Measurements from ENCODE around the gene SHISA8. TPM values are rescaled to one million over a fixed set of nuclear protein-coding genes. Genes with fewer than 3 reads are reported as not detected.

Gene SHISA8
- total and polyA plus RNA-seq, 2 of the 13 experiments (the other 11 are each of a cell fraction or from before 2014, with no cell fraction given), result not detected

DNA sequence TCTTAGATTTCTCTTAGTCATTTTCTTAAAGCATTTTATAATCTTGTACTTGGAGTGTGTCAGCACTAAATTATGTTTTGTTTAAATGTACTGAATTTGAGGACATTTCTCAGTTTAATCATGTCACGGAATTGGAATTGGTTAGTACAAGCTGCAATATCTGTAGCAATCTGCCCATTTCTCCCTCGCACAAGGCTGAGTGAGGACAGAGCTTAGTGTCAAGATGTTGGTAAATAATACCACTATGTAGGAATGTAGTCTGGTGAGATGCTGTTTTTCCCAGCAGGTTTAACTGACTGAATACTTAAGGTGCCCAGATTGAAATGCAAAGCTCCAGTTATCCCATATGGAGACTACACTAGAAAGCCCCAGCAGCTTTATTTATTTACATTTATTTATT, 51.4 kb downstream of the SHISA8 start (continued):
- no peak for TF ChIP-seq ZBTB7A (CRISPR knock-in tag; IDR thresholded peaks at IDR 0.05)
- TF ChIP-seq, protein P1, sequence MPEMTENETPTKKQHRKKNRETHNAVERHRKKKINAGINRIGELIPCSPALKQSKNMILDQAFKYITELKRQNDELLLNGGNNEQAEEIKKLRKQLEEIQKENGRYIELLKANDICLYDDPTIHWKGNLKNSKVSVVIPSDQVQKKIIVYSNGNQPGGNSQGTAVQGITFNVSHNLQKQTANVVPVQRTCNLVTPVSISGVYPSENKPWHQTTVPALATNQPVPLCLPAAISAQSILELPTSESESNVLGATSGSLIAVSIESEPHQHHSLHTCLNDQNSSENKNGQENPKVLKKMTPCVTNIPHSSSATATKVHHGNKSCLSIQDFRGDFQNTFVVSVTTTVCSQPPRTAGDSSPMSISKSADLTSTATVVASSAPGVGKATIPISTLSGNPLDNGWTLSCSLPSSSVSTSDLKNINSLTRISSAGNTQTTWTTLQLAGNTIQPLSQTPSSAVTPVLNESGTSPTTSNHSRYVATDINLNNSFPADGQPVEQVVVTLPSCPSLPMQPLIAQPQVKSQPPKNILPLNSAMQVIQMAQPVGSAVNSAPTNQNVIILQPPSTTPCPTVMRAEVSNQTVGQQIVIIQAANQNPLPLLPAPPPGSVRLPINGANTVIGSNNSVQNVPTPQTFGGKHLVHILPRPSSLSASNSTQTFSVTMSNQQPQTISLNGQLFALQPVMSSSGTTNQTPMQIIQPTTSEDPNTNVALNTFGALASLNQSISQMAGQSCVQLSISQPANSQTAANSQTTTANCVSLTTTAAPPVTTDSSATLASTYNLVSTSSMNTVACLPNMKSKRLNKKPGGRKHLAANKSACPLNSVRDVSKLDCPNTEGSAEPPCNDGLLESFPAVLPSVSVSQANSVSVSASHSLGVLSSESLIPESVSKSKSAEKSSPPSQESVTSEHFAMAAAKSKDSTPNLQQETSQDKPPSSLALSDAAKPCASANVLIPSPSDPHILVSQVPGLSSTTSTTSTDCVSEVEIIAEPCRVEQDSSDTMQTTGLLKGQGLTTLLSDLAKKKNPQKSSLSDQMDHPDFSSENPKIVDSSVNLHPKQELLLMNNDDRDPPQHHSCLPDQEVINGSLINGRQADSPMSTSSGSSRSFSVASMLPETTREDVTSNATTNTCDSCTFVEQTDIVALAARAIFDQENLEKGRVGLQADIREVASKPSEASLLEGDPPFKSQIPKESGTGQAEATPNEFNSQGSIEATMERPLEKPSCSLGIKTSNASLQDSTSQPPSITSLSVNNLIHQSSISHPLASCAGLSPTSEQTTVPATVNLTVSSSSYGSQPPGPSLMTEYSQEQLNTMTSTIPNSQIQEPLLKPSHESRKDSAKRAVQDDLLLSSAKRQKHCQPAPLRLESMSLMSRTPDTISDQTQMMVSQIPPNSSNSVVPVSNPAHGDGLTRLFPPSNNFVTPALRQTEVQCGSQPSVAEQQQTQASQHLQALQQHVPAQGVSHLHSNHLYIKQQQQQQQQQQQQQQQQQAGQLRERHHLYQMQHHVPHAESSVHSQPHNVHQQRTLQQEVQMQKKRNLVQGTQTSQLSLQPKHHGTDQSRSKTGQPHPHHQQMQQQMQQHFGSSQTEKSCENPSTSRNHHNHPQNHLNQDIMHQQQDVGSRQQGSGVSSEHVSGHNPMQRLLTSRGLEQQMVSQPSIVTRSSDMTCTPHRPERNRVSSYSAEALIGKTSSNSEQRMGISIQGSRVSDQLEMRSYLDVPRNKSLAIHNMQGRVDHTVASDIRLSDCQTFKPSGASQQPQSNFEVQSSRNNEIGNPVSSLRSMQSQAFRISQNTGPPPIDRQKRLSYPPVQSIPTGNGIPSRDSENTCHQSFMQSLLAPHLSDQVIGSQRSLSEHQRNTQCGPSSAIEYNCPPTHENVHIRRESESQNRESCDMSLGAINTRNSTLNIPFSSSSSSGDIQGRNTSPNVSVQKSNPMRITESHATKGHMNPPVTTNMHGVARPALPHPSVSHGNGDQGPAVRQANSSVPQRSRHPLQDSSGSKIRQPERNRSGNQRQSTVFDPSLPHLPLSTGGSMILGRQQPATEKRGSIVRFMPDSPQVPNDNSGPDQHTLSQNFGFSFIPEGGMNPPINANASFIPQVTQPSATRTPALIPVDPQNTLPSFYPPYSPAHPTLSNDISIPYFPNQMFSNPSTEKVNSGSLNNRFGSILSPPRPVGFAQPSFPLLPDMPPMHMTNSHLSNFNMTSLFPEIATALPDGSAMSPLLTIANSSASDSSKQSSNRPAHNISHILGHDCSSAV (CRISPR knock-in tag; IDR thresholded peaks at IDR 0.05; ENCODE audit: borderline replicate concordance), result no peak
- TF ChIP-seq SIN3B (IDR thresholded peaks at IDR 0.05; ENCODE audit: low read length), result no peak
- no peak for TF ChIP-seq FOXA3 (CRISPR knock-in tag; IDR thresholded peaks at IDR 0.05)

All from HepG2 (cell line).